Upper lobe of left lung (tissue), 6 donors: ENCODE data around the gene IFITM2. TPM values are rescaled to one million over a fixed set of nuclear protein-coding genes. Genes with fewer than 3 reads are reported as not detected.
A peak's percentile ranks its signal among the peaks of the same experiment; 100 is the strongest.
"Not testable (repeated sequence)": the region's sequence is repeated elsewhere in the genome, so short reads cannot be mapped to it uniquely, and the experiment has no call there.

ENCODE experiments used
- ATAC-seq, 2 donors: fragments of 200-7000 bp; cut with Tn5 transposase; one replicate each; pipeline ENCODE4 v1.9.1; 2022; ENCODE audit warnings: mild to moderate bottlenecking in 2 of 2, moderate library complexity in 2 of 2; ENCODE audit not compliant: low FRiP score in 2 of 2
- DNase-seq, 2 donors: peaks; one replicate each; pipeline ENCODE4 v3.0.0-alpha.2; 2019 to 2020
- H3K27ac ChIP-seq, 4 donors: fragments of 200-600 bp; sonication (generic); one replicate each; pipeline ENCODE4 v1.5.1; 2016 to 2019
- H3K27me3 ChIP-seq, 4 donors: fragments of 200-600 bp; sonication (generic); one replicate each; pipeline ENCODE4 v1.5.1; 2017 to 2019
- H3K36me3 ChIP-seq, 4 donors: fragments of 200-600 bp; sonication (generic); one replicate each; pipeline ENCODE4 v1.5.1; 2016 to 2019
- H3K4me1 ChIP-seq, 4 donors: fragments of 200-600 bp; sonication (generic); one replicate each; pipeline ENCODE4 v1.5.1; 2018 to 2019
- H3K4me3 ChIP-seq, 4 donors: fragments of 200-600 bp; sonication (generic); one replicate each; pipeline ENCODE4 v1.5.1; 2017 to 2019; ENCODE audit warnings: mild to moderate bottlenecking in 2 of 4, moderate library complexity in 1 of 4
- H3K9me3 ChIP-seq, 4 donors: fragments of 200-600 bp; sonication (generic); one replicate each; pipeline ENCODE4 v1.5.1; 2018 to 2019
- CTCF ChIP-seq, 6 experiments: fragments of 450-650 bp in 4 of 6; fragments of 200-600 bp in 2 of 6; sonication (generic) in 2 of 6; IDR thresholded peaks; one replicate each; pipeline ENCODE4 v1.5.1; 2016 to 2019; ENCODE audit warnings: antibody characterized with exemption in 6 of 6
- EP300 ChIP-seq, 4 donors: sonication (generic); formaldehyde crosslinking; IDR thresholded peaks; one replicate each; pipeline ENCODE4 v1.5.1; 2017; ENCODE audit warnings: antibody characterized with exemption in 4 of 4, control low read depth in 2 of 4
- POLR2A ChIP-seq, 4 donors: fragments of 450-650 bp; IDR thresholded peaks; one replicate each; pipeline ENCODE4 v1.5.1; 2016 to 2017; ENCODE audit warnings: antibody characterized with exemption in 4 of 4, mild to moderate bottlenecking in 2 of 4
- POLR2AphosphoS5 ChIP-seq, 2 donors: sonication (generic); formaldehyde crosslinking; IDR thresholded peaks; one replicate each; pipeline ENCODE4 v1.5.1; 2017; ENCODE audit warnings: antibody characterized with exemption in 2 of 2
- WGBS, 2 donors: methylation state at CpG; one replicate each; pipeline ENCODE4 v1.1.5; 2017 to 2018; 5-methylcytosine and 5-hydroxymethylcytosine counted together
- total RNA-seq, 6 donors: library from RNA; depleted of rRNA in 4 of 6; stranded (reverse); fragments of >200 nt in 4 of 6; gene quantifications; one replicate each; pipeline versions ENCODE4 v1.1.0 to v1.2.1, GENCODE V29; 2016 to 2021
- donor health status: DM: no; HTN: no; CAD: no; lungs with moderate emphysema.
- donor health status: DM: no; HTN: yes; CAD: no; lungs with severe emphysema.

IFITM2 gene
- total RNA-seq, 6 donors from 2014 or later: 113 to 704 (median 271) TPM

- WGBS, 2 donors: 78 to 93% methylated on average over 20 to 23 of the region's 23 CpGs
- DNase-seq: no peak
- TF ChIP-seq POLR2AphosphoS5 (IDR thresholded peaks at IDR 0.05) (no peak), EP300 (IDR thresholded peaks at IDR 0.05) (no peak), POLR2A (IDR thresholded peaks at IDR 0.05) (no peak), CTCF (IDR thresholded peaks at IDR 0.05) (no peak)
These were observed 25.2 kb downstream of the IFITM2 start for GRCh38 chr11:332651-333480.

DNA sequence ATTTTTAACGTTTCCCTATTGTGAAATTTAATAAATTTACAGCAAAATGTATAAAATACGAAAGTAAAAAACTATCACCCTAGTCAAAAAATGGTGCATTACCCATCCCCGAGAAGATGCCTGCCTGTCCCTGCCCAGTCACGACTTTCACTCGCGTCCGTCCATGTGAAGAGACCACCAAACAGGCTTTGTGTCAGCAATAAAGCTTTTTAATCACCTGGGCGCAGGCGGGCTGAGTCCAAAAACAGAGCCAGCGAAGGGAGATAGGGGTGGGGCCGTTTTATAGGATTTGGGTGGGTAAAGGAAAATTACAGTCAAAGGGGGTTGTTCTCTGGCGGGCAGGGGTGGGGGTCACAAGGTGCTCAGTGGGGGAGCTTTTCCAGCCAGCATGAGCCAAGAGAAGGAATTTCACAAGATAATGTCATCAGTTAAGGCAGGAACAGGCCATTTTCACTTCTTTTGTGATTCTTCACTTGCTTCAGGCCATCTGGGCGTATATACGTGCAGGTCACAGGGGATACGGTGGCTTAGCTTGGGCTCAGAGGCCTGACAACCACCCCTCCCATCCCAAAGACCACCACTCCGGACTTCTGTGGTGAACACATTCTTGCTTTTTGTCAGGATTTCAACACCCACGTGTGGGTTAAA, 26.1 kb downstream of the IFITM2 start:
- not testable (repeated sequence) for H3K4me3 ChIP-seq, H3K27me3 ChIP-seq, H3K9me3 ChIP-seq, DNase-seq, H3K36me3 ChIP-seq, H3K27ac ChIP-seq, ATAC-seq
- peaks cover 12 to 16% (median 14%) of the 10 kb centered on the region in 4 donors for H3K4me1 ChIP-seq
- WGBS, 2 donors: 87 to 91% methylated on average over 17 of the region's 17 CpGs

More at GRCh38 chr11:332651-333480, 25.2 kb downstream of the IFITM2 start:
- no peaks in the 10 kb centered on the region for H3K27me3 ChIP-seq
- no peak overlapping the region for H3K27ac ChIP-seq
- no peak for ATAC-seq
- H3K4me3 ChIP-seq: no peak overlapping the region
- no peaks in the 10 kb centered on the region for H3K36me3 ChIP-seq
- peaks cover 14 to 21% (median 18%) of the 10 kb centered on the region in 4 donors for H3K4me1 ChIP-seq
- H3K9me3 ChIP-seq: no peaks in the 10 kb centered on the region

DNA sequence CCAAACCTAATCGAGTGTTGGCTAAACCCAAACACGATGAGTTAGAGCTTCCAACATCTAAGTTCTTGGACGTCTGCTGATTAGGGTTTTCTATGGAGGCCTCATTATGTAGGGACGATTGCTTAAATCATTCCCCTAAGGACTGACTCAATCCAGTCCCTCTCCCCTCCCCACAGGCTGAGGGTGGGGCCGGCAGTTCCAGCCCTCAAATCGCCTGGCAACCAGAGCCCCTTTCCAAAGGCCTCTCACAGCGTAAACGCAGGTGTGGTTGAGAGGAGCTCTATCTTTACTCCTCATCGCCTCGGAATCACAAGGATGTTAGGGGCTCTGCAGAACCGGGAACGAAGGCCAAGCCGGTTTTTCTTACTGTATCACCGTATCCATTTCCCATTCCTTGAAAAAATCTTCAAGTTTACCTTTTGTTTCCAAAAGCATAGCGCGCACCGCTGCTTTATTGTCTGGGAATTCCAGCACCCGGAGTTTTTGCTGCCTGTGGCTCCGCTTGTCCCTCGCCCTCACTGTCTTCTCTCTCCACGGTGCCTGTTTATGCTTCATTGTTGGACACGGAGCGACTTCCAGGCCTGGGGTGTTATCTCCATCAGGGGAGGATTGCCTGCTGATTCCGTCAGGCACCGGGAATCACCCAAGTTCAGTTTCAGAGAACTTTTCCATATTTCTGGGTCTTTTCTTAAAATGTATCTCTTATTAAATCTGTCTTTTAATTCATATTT, 26.8 kb downstream of the IFITM2 start:
- DNase-seq (no peak), ATAC-seq (peak in 1 of 2 donors; percentile 73)
- H3K36me3 ChIP-seq: no peaks in the 10 kb centered on the region
- WGBS, 2 donors: 66 to 71% methylated on average over 25 of the region's 25 CpGs
- peaks cover 12 to 16% (median 14%) of the 10 kb centered on the region in 4 donors for H3K4me1 ChIP-seq
- H3K4me3 ChIP-seq: no peak overlapping the region
- TF ChIP-seq POLR2AphosphoS5 (IDR thresholded peaks at IDR 0.05) (no peak), CTCF (IDR thresholded peaks at IDR 0.05) (no peak), EP300 (IDR thresholded peaks at IDR 0.05) (no peak), POLR2A (IDR thresholded peaks at IDR 0.05) (no peak)
- H3K9me3 ChIP-seq: no peaks in the 10 kb centered on the region
- H3K27ac ChIP-seq: no peak overlapping the region
- no peaks in the 10 kb centered on the region for H3K27me3 ChIP-seq

GRCh38 chr11:335779-336658, 28.4 kb downstream of the IFITM2 start:
- TF ChIP-seq POLR2AphosphoS5 (IDR thresholded peaks at IDR 0.05): peak in 1 of 2 donors; percentile 24
- no peak for TF ChIP-seq CTCF (IDR thresholded peaks at IDR 0.05)
- no peak for TF ChIP-seq POLR2A (IDR thresholded peaks at IDR 0.05)
- no peak for TF ChIP-seq EP300 (IDR thresholded peaks at IDR 0.05)
- peaks cover 12 to 16% (median 14%) of the 10 kb centered on the region in 4 donors for H3K4me1 ChIP-seq
- DNase-seq: no peak
- H3K27me3 ChIP-seq: no peaks in the 10 kb centered on the region
- H3K36me3 ChIP-seq: no peaks in the 10 kb centered on the region
- H3K9me3 ChIP-seq: no peaks in the 10 kb centered on the region
- WGBS, 2 donors: 49 to 57% methylated on average over 10 to 15 of the region's 15 CpGs
- ATAC-seq: peak in 1 of 2 donors; percentile 30
- H3K4me3 ChIP-seq: no peak overlapping the region
- peak overlapping the region; percentile 53 to 82 (median 69) for H3K27ac ChIP-seq
